CD14-positive monocyte (primary cell): Measurements from ENCODE around the gene KRT35. TPM values are rescaled to one million over a fixed set of nuclear protein-coding genes. Genes with fewer than 3 reads are reported as not detected.

Experiments used
- DNase-seq, 3 donors: peaks; one replicate each; pipeline ENCODE4 v3.0.0-alpha.2; 2011 to 2022
- H2AFZ ChIP-seq: 2 replicates; pipeline ENCODE4 v1.6.0; 2012; ENCODE audit warnings: mild to moderate bottlenecking, low read depth, low read length, inconsistent platforms; ENCODE audit not compliant: insufficient read depth, poor library complexity, severe bottlenecking
- H3K27ac ChIP-seq, 2 donors: 1 replicate in 1 of 2; 2 replicates in 1 of 2; pipeline ENCODE4 v1.5.1; 2012 to 2013; ENCODE audit warnings: low read length in 2 of 2, control low read depth in 1 of 2, inconsistent platforms in 1 of 2, low read depth in 1 of 2, mild to moderate bottlenecking in 1 of 2
- H3K27me3 ChIP-seq, 2 donors: one replicate each; pipeline versions ENCODE4 v1.6.0 to v1.6.1; 2011 to 2013; ENCODE audit warnings: low read length in 2 of 2; ENCODE audit not compliant: control insufficient read depth in 2 of 2, insufficient read depth in 2 of 2
- H3K36me3 ChIP-seq, 2 donors: replicated peaks in 1 of 2; 1 replicate in 1 of 2; 2 replicates in 1 of 2; pipeline versions ENCODE4 v1.5.1 to v1.6.1; 2012 to 2013; ENCODE audit warnings: low read length in 2 of 2, control low read depth in 1 of 2, inconsistent platforms in 1 of 2, mild to moderate bottlenecking in 1 of 2; ENCODE audit not compliant: insufficient read depth in 2 of 2, control insufficient read depth in 1 of 2
- H3K4me1 ChIP-seq, 2 donors: 1 replicate in 1 of 2; 2 replicates in 1 of 2; pipeline versions ENCODE4 v1.5.1 to v1.6.1; 2012 to 2013; ENCODE audit warnings: low read length in 2 of 2, control low read depth in 1 of 2, inconsistent platforms in 1 of 2, mild to moderate bottlenecking in 1 of 2, moderate library complexity in 1 of 2; ENCODE audit not compliant: insufficient read depth in 2 of 2, control insufficient read depth in 1 of 2
- H3K4me2 ChIP-seq: replicated peaks from 2 replicates; pipeline ENCODE3; 2012; ENCODE audit warnings: low read length, moderate library complexity, mild to moderate bottlenecking; ENCODE audit not compliant: poor library complexity, severe bottlenecking; ENCODE audit errors: extremely low read depth
- H3K4me3 ChIP-seq, 3 experiments: fragments of 200-600 bp in 1 of 3; sonication (generic) in 1 of 3; replicated peaks in 1 of 3; 1 replicate in 2 of 3; 2 replicates in 1 of 3; pipeline ENCODE4 v1.5.1; 2011 to 2013; ENCODE audit warnings: low read length in 3 of 3, mild to moderate bottlenecking in 3 of 3, control low read depth in 2 of 3, low read depth in 2 of 3, inconsistent platforms in 1 of 3, moderate library complexity in 1 of 3
- H3K79me2 ChIP-seq: 2 replicates; pipeline ENCODE4 v1.6.0; 2012; ENCODE audit warnings: mild to moderate bottlenecking, control low read depth, inconsistent platforms, low read length, moderate library complexity; ENCODE audit not compliant: insufficient read depth
- H3K9ac ChIP-seq: 2 replicates; pipeline ENCODE4 v1.6.0; 2017; ENCODE audit warnings: low read length, mild to moderate bottlenecking; ENCODE audit not compliant: insufficient read depth, poor library complexity, severe bottlenecking
- H3K9me3 ChIP-seq, 2 donors: replicated peaks in 1 of 2; 1 replicate in 1 of 2; 2 replicates in 1 of 2; pipeline versions ENCODE4 v1.5.1 to v1.6.1; 2012 to 2013; ENCODE audit warnings: low read length in 2 of 2, control low read depth in 1 of 2; ENCODE audit not compliant: control insufficient read depth in 1 of 2, insufficient read depth in 1 of 2
- H4K20me1 ChIP-seq: 2 replicates; pipeline ENCODE4 v1.6.0; 2012; ENCODE audit warnings: mild to moderate bottlenecking, low read length, control low read depth, moderate library complexity; ENCODE audit not compliant: insufficient read depth
- H3K27ac Mint-ChIP-seq, 7 donors: one replicate each; pipeline ENCODE4 v1.8.0; 2020; ENCODE audit warnings: mild to moderate bottlenecking in 7 of 7, mixed read lengths in 7 of 7, moderate library complexity in 6 of 7, inconsistent platforms in 2 of 7
- H3K27me3 Mint-ChIP-seq, 3 donors: one replicate each; pipeline ENCODE4 v1.8.0; 2021 to 2022; ENCODE audit warnings: low read depth in 3 of 3, mild to moderate bottlenecking in 3 of 3, mixed read lengths in 3 of 3, moderate library complexity in 3 of 3, inconsistent platforms in 1 of 3
- H3K36me3 Mint-ChIP-seq, 2 donors: one replicate each; pipeline ENCODE4 v1.8.0; 2020; ENCODE audit warnings: mixed read lengths in 2 of 2, inconsistent platforms in 1 of 2, mild to moderate bottlenecking in 1 of 2
- H3K4me1 Mint-ChIP-seq: one replicate; pipeline ENCODE4 v1.8.0; 2020; ENCODE audit warnings: mild to moderate bottlenecking, mixed read lengths
- H3K4me3 Mint-ChIP-seq, 2 donors: one replicate each; pipeline ENCODE4 v1.8.0; 2020; ENCODE audit warnings: mild to moderate bottlenecking in 2 of 2, mixed read lengths in 2 of 2, moderate library complexity in 1 of 2
- H3K9me3 Mint-ChIP-seq, 7 donors: one replicate each; pipeline ENCODE4 v1.8.0; 2020 to 2022; ENCODE audit warnings: mixed read lengths in 7 of 7, mild to moderate bottlenecking in 6 of 7, moderate library complexity in 6 of 7, inconsistent platforms in 2 of 7
- WGBS: methylation state at CpG from one replicate; pipeline ENCODE4 v1.1.5; 2013; ENCODE audit warnings: missing lambda C conversion rate; ENCODE audit not compliant: insufficient coverage; 5-methylcytosine and 5-hydroxymethylcytosine counted together
- intact Hi-C, 2 donors: fragments of 100-400 bp; cut with micrococcal nuclease; formaldehyde crosslinking; loops; one replicate each; pipeline versions ENCODE4 v1.15.0 to v1.15.1; 2023
- polyA plus RNA-seq, 3 donors: library from polyadenylated mRNA; depleted of rRNA in 1 of 3; unstranded in 2 of 3; stranded (reverse) in 1 of 3; fragments of 300-500 nt in 2 of 3; fragments of >200 nt in 1 of 3; fragmentation: Illumina TruSeq in 2 of 3; gene quantifications; 1 replicate in 2 of 3; 2 replicates in 1 of 3; pipeline ENCODE4 v1.2.3, GENCODE V29; 2012 to 2021
- TF ChIP-seq, protein P1 (sequence below): fragments of 200-600 bp; IDR thresholded peaks from one replicate; pipeline ENCODE4 v1.8.0; 2022; ENCODE audit warnings: antibody characterized with exemption, mild to moderate bottlenecking

KRT35 gene
- polyA plus RNA-seq, 3 donors, result not detected

DNA sequence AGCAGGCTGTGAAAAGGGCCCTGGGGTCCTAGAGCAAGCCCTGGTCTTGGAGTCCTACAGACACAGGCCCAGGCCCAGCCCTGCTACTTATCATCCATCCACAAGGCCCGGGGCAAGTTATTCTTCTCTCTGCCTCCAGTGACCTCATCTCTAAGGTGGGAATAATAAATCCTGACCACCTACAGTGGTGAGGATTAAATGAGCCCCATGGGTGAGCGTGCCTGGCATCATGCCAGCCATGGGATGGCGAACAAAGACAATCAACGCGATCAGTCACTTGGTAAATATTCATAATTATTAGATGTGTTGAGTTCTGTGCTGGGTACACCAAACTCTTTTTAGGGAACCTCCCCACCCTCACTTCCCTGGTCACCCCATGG, 32.2 kb upstream of the KRT35 start:
- Histone ChIP-seq H3K36me3 (no peaks in the 10 kb centered on the region), H4K20me1 (no peaks in the 10 kb centered on the region), H3K27me3 (no peaks in the 10 kb centered on the region), H3K4me3 (peak overlapping the region in 1 of 3 experiments; percentile 56), H3K9me3 (no peaks in the 10 kb centered on the region), H3K9ac (no peak overlapping the region), H3K79me2 (no peaks in the 10 kb centered on the region), H2AFZ (peak overlapping the region; percentile 59), H3K4me1 (peaks cover 24 to 28% of the 10 kb centered on the region in 2 donors), H3K4me2 (peak overlapping the region; percentile 57), H3K27ac (peak overlapping the region in 1 of 2 donors; percentile 34)
- no peak for DNase-seq
- H3K4me3 Mint-ChIP-seq, result peak overlapping the region; percentile 14 to 79
- H3K4me1 Mint-ChIP-seq, result peaks cover 22% of the 10 kb centered on the region
- WGBS, result no CpG with 5 or more reads among the region's 5 CpGs
- no peaks in the 10 kb centered on the region for H3K36me3 Mint-ChIP-seq
- intact Hi-C loops, result no loop called here
- peaks cover 2 to 13% (median 3%) of the 10 kb centered on the region in 3 donors for H3K27me3 Mint-ChIP-seq
- peak overlapping the region in 1 of 7 donors; percentile 76 for H3K27ac Mint-ChIP-seq
- H3K9me3 Mint-ChIP-seq, result peaks cover 0 to 2% (median 0%) of the 10 kb centered on the region in 7 donors
- TF ChIP-seq, protein P1, sequence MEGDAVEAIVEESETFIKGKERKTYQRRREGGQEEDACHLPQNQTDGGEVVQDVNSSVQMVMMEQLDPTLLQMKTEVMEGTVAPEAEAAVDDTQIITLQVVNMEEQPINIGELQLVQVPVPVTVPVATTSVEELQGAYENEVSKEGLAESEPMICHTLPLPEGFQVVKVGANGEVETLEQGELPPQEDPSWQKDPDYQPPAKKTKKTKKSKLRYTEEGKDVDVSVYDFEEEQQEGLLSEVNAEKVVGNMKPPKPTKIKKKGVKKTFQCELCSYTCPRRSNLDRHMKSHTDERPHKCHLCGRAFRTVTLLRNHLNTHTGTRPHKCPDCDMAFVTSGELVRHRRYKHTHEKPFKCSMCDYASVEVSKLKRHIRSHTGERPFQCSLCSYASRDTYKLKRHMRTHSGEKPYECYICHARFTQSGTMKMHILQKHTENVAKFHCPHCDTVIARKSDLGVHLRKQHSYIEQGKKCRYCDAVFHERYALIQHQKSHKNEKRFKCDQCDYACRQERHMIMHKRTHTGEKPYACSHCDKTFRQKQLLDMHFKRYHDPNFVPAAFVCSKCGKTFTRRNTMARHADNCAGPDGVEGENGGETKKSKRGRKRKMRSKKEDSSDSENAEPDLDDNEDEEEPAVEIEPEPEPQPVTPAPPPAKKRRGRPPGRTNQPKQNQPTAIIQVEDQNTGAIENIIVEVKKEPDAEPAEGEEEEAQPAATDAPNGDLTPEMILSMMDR, result no peak

DNA sequence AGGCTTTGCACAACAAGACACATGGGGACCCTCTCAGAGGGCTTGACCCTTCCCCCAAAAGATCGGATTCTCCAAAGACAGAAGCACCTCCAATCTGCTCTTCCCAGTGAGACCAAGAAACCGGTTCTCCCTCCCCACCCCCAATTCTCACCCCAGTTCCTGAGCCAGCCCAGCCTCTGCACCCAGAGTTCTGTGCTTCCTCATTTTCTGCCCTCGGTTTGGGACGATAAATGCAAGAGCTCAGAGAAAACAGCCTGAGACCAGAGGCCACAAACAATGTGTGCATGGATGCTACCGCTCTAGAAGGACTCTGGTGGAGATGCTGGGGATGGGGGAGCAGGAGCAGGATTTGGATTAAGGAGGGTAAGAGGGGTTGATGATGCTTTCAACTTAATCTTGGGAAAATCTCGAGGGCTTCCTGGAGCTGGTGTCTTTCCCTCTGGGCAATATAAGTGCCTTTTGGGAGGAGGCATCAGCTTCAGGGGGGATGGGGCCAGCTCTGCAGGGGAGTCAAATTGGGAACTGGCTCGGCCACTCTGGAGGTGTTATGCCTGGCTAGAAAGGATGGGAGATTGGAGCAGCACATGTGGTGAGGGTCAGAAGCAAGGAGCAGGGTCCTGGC, 31.7 kb upstream of the KRT35 start:
- Mint-ChIP-seq H3K27me3 (peaks cover 0 to 11% (median 6%) of the 10 kb centered on the region in 3 donors), H3K4me3 (peak overlapping the region; percentile 14 to 79), H3K9me3 (peaks cover 0 to 2% (median 0%) of the 10 kb centered on the region in 7 donors), H3K4me1 (peaks cover 22% of the 10 kb centered on the region), H3K36me3 (no peaks in the 10 kb centered on the region), H3K27ac (peak overlapping the region; percentile 15 to 76 (median 52))
- peaks cover 24 to 28% of the 10 kb centered on the region in 2 donors for H3K4me1 ChIP-seq
- H3K4me3 ChIP-seq, result peak overlapping the region in 1 of 3 experiments; percentile 56
- intact Hi-C loops, result no loop called here
- H4K20me1 ChIP-seq, result no peaks in the 10 kb centered on the region
- DNase-seq, result peak; percentile 41 to 46 (median 42)
- peak overlapping the region in 1 of 2 donors; percentile 34 for H3K27ac ChIP-seq
- H3K79me2 ChIP-seq, result no peaks in the 10 kb centered on the region
- no peaks in the 10 kb centered on the region for H3K36me3 ChIP-seq
- no peaks in the 10 kb centered on the region for H3K9me3 ChIP-seq
- H3K9ac ChIP-seq, result no peak overlapping the region
- 24% methylated on average over 6 of the region's 7 CpGs for WGBS
- H3K27me3 ChIP-seq, result no peaks in the 10 kb centered on the region
- TF ChIP-seq, protein P1, result no peak
- peak overlapping the region; percentile 57 for H3K4me2 ChIP-seq
- H2AFZ ChIP-seq, result peak overlapping the region; percentile 59
